Astrocyte (in vitro differentiated cells and primary cell): Measurements from ENCODE around the gene SPHK2. TPM values are rescaled to one million over a fixed set of nuclear protein-coding genes. Genes with fewer than 3 reads are reported as not detected.

Source experiments
- DNase-seq: peaks from one replicate; pipeline ENCODE4 v3.0.0-alpha.2; 2010; ENCODE audit warnings: low read depth
- FAIRE-seq: peaks from 2 replicates; lab custom pipeline; 2011; peaks lifted over from hg19 to GRCh38; lab: Jason Lieb, UNC
- H2AFZ ChIP-seq: 2 replicates; pipeline ENCODE4 v1.6.0; 2012; ENCODE audit warnings: low read depth, low read length, inconsistent platforms
- H3K27ac ChIP-seq: 2 replicates; pipeline ENCODE4 v1.5.1; 2011; ENCODE audit warnings: low read depth, low read length, inconsistent platforms
- H3K27me3 ChIP-seq: 2 replicates; pipeline ENCODE4 v1.6.0; 2011; ENCODE audit warnings: low read length, inconsistent platforms; ENCODE audit not compliant: insufficient read depth
- H3K36me3 ChIP-seq: 2 replicates; pipeline ENCODE4 v1.5.1; 2011; ENCODE audit warnings: low read length, inconsistent platforms; ENCODE audit not compliant: insufficient read depth
- H3K4me1 ChIP-seq: 2 replicates; pipeline ENCODE4 v1.5.1; 2011; ENCODE audit warnings: low read length, inconsistent platforms; ENCODE audit not compliant: insufficient read depth
- H3K4me2 ChIP-seq: 2 replicates; pipeline ENCODE4 v1.6.0; 2012; ENCODE audit warnings: low read length, inconsistent platforms
- H3K4me3 ChIP-seq: 2 replicates; pipeline ENCODE4 v1.5.1; 2011; ENCODE audit warnings: low read depth, mild to moderate bottlenecking, low read length, inconsistent platforms; ENCODE audit not compliant: insufficient read depth
- H3K79me2 ChIP-seq: 2 replicates; pipeline ENCODE4 v1.6.0; 2012; ENCODE audit warnings: mild to moderate bottlenecking, low read length, inconsistent platforms; ENCODE audit not compliant: insufficient read depth
- H3K9ac ChIP-seq: 2 replicates; pipeline ENCODE4 v1.6.0; 2012; ENCODE audit warnings: mild to moderate bottlenecking, low read length, inconsistent platforms
- H3K9me3 ChIP-seq: 2 replicates; pipeline ENCODE4 v1.5.1; 2012; ENCODE audit warnings: low read depth, mild to moderate bottlenecking, low read length, inconsistent platforms; ENCODE audit not compliant: insufficient read depth
- H4K20me1 ChIP-seq: 2 replicates; pipeline ENCODE4 v1.6.0; 2012; ENCODE audit warnings: low read length, inconsistent platforms; ENCODE audit not compliant: insufficient read depth
- H3K27ac Mint-ChIP-seq: one replicate; pipeline ENCODE4 v1.8.0; 2021; ENCODE audit warnings: mild to moderate bottlenecking, mixed read lengths; ENCODE audit not compliant: unreplicated experiment
- H3K27me3 Mint-ChIP-seq: one replicate; pipeline ENCODE4 v1.8.0; 2021; ENCODE audit warnings: low read depth, mixed read lengths; ENCODE audit not compliant: unreplicated experiment
- H3K36me3 Mint-ChIP-seq: one replicate; pipeline ENCODE4 v1.8.0; 2021; ENCODE audit warnings: low read depth, mixed read lengths; ENCODE audit not compliant: unreplicated experiment
- H3K4me1 Mint-ChIP-seq: one replicate; pipeline ENCODE4 v1.8.0; 2021; ENCODE audit warnings: low read depth, mixed read lengths; ENCODE audit not compliant: unreplicated experiment
- H3K4me3 Mint-ChIP-seq: one replicate; pipeline ENCODE4 v1.8.0; 2021; ENCODE audit warnings: mild to moderate bottlenecking, moderate library complexity, mixed read lengths; ENCODE audit not compliant: unreplicated experiment
- H3K9me3 Mint-ChIP-seq: one replicate; pipeline ENCODE4 v1.8.0; 2021; ENCODE audit warnings: mild to moderate bottlenecking, mixed read lengths; ENCODE audit not compliant: unreplicated experiment
- EZH2 ChIP-seq: IDR thresholded peaks from 2 replicates; pipeline ENCODE4 v1.6.1; 2012; ENCODE audit warnings: mild to moderate bottlenecking, low read length, inconsistent platforms; ENCODE audit not compliant: insufficient read depth
- total RNA-seq: library from RNA; stranded (reverse); gene quantifications from 2 replicates; pipeline ENCODE4 v1.2.1, GENCODE V29; 2021
- TF ChIP-seq, protein P1 (sequence below): IDR thresholded peaks from 2 replicates; pipeline ENCODE4 v1.5.1; 2011; ENCODE audit warnings: low read depth, mild to moderate bottlenecking, inconsistent platforms, low read length, moderate library complexity; ENCODE audit not compliant: insufficient read depth

SPHK2 gene
- total RNA-seq, 1 donor from 2014 or later: 29.4 TPM

DNA sequence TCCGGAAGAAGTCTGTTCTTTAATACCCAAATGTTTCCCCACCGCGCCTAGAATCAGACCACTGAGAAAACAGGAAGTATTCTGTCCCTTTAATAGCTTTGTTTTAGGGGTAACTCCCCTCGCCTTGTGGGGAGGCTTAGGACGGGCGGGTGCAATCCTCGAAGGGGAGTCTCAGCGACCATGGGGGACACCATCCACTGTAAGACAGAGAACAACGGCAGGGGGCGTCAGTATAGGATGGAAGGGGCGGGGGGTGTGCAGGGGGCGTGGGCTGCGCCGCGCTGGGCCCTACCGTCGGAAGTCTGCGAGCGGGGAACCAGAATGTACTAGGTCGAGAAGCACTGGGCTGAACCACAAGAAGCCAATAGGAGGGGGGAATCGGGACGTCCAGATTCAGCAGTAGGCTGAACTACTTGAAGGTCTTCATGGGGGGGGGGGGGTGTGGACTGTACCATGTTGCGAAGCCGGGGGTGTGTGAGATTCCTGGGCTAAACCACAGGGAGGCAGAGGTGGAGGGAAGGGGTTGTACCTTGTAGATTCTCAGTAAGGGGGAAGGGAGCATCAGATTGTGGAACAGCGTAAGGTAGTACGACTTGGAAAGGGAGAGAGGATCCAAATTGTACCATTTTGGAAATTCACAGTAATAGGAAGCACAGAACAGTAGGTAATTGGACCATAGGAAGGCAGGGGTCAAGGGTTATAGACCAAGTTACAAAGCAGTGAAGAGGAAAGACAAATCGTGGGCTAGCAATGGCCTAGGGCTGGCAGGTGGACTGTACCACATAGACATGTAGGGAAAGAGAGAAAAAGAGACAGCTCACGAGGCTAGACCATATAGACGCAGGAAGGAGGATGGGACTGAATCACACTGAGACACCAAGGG lies 18.9 kb downstream of the SPHK2 start:
- peaks cover 34% of the 10 kb centered on the region for H3K4me1 ChIP-seq
- Mint-ChIP-seq H3K27ac (peak overlapping the region; percentile 99), H3K4me1 (peaks cover 3% of the 10 kb centered on the region), H3K4me3 (peak overlapping the region; percentile 83), H3K27me3 (peaks cover 7% of the 10 kb centered on the region), H3K9me3 (no peaks in the 10 kb centered on the region), H3K36me3 (peaks cover 2% of the 10 kb centered on the region)
- H3K9me3 ChIP-seq: no peaks in the 10 kb centered on the region
- H3K79me2 ChIP-seq: no peaks in the 10 kb centered on the region
- H3K4me2 ChIP-seq: peak overlapping the region; percentile 88
- H3K9ac ChIP-seq: peak overlapping the region; percentile 80
- H3K27me3 ChIP-seq: peaks cover 3% of the 10 kb centered on the region
- peak overlapping the region; percentile 64 for H3K4me3 ChIP-seq
- TF ChIP-seq, protein P1, sequence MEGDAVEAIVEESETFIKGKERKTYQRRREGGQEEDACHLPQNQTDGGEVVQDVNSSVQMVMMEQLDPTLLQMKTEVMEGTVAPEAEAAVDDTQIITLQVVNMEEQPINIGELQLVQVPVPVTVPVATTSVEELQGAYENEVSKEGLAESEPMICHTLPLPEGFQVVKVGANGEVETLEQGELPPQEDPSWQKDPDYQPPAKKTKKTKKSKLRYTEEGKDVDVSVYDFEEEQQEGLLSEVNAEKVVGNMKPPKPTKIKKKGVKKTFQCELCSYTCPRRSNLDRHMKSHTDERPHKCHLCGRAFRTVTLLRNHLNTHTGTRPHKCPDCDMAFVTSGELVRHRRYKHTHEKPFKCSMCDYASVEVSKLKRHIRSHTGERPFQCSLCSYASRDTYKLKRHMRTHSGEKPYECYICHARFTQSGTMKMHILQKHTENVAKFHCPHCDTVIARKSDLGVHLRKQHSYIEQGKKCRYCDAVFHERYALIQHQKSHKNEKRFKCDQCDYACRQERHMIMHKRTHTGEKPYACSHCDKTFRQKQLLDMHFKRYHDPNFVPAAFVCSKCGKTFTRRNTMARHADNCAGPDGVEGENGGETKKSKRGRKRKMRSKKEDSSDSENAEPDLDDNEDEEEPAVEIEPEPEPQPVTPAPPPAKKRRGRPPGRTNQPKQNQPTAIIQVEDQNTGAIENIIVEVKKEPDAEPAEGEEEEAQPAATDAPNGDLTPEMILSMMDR: no peak
- TF ChIP-seq EZH2: no peak
- H4K20me1 ChIP-seq: no peaks in the 10 kb centered on the region
- H3K27ac ChIP-seq: peak overlapping the region; percentile 42
- H2AFZ ChIP-seq: peak overlapping the region; percentile 88
- DNase-seq (peak; percentile 94), FAIRE-seq (no peak)
- H3K36me3 ChIP-seq: no peaks in the 10 kb centered on the region

DNA sequence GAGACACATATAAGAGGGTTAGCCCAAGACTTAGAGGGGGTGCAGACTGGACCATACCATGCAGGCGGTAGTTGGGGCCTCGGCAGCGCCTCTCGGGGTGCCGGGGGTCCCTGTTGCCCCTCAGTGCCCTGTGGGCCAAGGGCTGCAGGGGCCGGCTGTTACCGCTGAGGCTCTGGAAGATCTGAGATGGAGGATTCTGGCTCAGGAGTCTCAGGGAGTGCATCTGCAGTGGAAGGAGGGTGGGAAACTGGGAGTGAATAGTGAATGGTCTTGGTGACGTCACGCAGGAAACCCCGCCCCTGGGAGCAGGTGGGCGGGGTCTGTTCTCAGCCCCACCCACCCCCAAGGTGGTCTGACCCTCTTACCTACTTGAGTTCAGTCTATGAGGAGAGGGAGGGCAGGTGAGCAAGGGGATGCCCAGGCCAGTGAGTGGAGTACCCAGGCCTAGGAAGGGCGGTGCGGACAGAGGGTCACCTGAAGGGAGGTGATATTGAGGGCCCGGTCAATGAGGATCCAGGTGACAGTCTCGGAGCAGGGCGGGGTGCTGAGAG lies 19.6 kb downstream of the SPHK2 start:
- peak overlapping the region; percentile 83 for H3K4me3 Mint-ChIP-seq
- peaks cover 3% of the 10 kb centered on the region for H3K27me3 ChIP-seq
- no peak overlapping the region for H3K9ac ChIP-seq
- H3K4me2 ChIP-seq: no peak overlapping the region
- no peaks in the 10 kb centered on the region for H3K9me3 Mint-ChIP-seq
- H3K4me3 ChIP-seq: no peak overlapping the region
- H3K27ac ChIP-seq: no peak overlapping the region
- no peak overlapping the region for H2AFZ ChIP-seq
- H3K4me1 ChIP-seq: peaks cover 32% of the 10 kb centered on the region
- no peaks in the 10 kb centered on the region for H4K20me1 ChIP-seq
- no peak for DNase-seq
- no peaks in the 10 kb centered on the region for H3K36me3 ChIP-seq
- no peaks in the 10 kb centered on the region for H3K79me2 ChIP-seq
- no peak overlapping the region for H3K27ac Mint-ChIP-seq
- FAIRE-seq: no peak
- H3K36me3 Mint-ChIP-seq: peaks cover 2% of the 10 kb centered on the region
- peaks cover 7% of the 10 kb centered on the region for H3K27me3 Mint-ChIP-seq
- TF ChIP-seq EZH2: no peak
- TF ChIP-seq, protein P1: no peak
- H3K4me1 Mint-ChIP-seq: peaks cover 3% of the 10 kb centered on the region
- no peaks in the 10 kb centered on the region for H3K9me3 ChIP-seq
